Measurements from ENCODE around the gene PLXDC2. TPM values are rescaled to one million over a fixed set of nuclear protein-coding genes. Genes with fewer than 3 reads are reported as not detected.

PLXDC2 gene
- total and polyA plus RNA-seq, 10 of the 15 experiments (the other 5 are each of a cell fraction or from before 2014, with no cell fraction given) = 0.05 to 1.8 (median 0.14) TPM; not detected in 2

DNA sequence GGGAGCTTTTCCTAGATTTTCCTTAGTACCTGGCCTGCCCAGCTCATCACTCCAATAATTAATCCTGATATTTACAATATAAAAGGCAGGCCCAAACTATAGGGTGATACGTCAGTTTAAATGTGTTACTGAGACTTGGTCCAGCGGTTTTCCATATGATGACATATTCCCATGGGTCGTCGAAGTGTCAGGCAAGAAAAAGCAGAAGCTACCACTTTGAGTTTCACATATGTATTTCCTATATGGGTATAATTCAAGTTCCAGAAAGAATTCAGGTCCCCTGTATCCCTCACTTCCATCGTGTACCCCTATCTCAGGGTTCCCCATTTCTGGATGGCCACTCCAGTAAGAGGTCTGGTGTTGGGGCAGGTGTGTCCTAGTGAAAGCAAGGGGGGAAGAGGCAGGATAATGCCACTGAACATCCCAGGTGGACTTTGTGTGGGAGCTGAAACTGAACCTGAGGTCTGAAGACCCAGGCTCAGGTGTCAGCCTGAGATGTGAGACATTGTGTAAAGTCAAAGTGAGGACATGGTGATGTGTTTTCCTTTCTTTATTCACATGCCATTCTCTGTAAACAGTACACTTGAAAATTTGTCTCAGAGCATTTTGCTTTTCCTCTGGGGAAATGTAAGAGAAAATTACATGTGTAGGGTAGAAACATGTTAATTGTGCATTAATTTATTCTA, 167.8 kb downstream of the PLXDC2 start:
- intact Hi-C loops (cut with micrococcal nuclease; ENCODE audit: unreplicated experiment) (no loop called here), in situ Hi-C loops (cut with MboI) (no loop called here)
- FAIRE-seq (no peak), DNase-seq (ENCODE audit: low read depth, low spot score) (no peak), ATAC-seq (peak; percentile 40)
- Histone ChIP-seq H3K79me2 (ENCODE audit: control insufficient read depth, insufficient read depth, low read length) (no peaks in the 10 kb centered on the region), H2AFZ (ENCODE audit: control insufficient read depth, low read depth, low read length) (no peak overlapping the region), H4K20me1 (ENCODE audit: control insufficient read depth, insufficient read depth) (no peaks in the 10 kb centered on the region), H3K4me3 (no peak overlapping the region), H3K9ac (ENCODE audit: control insufficient read depth, insufficient read depth, low read length) (no peak overlapping the region), H3K27ac (ENCODE audit: control insufficient read depth, insufficient read depth) (no peak overlapping the region), H3K36me3 (ENCODE audit: control insufficient read depth in 2 of 2, insufficient read depth in 2 of 2, low read length in 1 of 2) (no peaks in the 10 kb centered on the region), H3K27me3 (replicated peaks in 1 of 2; ENCODE audit: control insufficient read depth in 2 of 2, insufficient read depth in 2 of 2, low read length in 1 of 2) (no peaks in the 10 kb centered on the region), H3K4me2 (ENCODE audit: control insufficient read depth, insufficient read depth) (no peak overlapping the region), H3K4me1 (ENCODE audit: control insufficient read depth, insufficient read depth, low read length) (no peaks in the 10 kb centered on the region), H3K9me3 (replicated peaks; ENCODE audit: control insufficient read depth, insufficient read depth, low read length) (no peaks in the 10 kb centered on the region)
- TF ChIP-seq NFYB (IDR thresholded peaks at IDR 0.05; ENCODE audit: insufficient read depth, low read depth, low read length) (no peak), IKZF1 (conservative IDR thresholded peaks at IDR 0.05) (peak; percentile 47; the same call in 1 of the 2 replicates), HDGF (IDR thresholded peaks at IDR 0.05) (no peak), IKZF2 (IDR thresholded peaks at IDR 0.05) (peak; percentile 38 to 57; a peak in 2 of 4 replicates), ATF7 (IDR thresholded peaks at IDR 0.05; ENCODE audit: low read depth) (peak; percentile 50; the same call in 1 of the 2 replicates)
- POLR2A ChIA-PET = no interaction called here
- WGBS (ENCODE audit: insufficient coverage, insufficient replicate concordance, low lambda C conversion rate, missing lambda C conversion rate) = 67% methylated on average over 5 of the region's 5 CpGs
- SMC1A ChIA-PET (ENCODE audit: uncharacterized antibody, unreplicated experiment) = interaction anchor here (0.6 to 2.2 kb wide), 4 partner anchors 9 to 90 kb away, joined by 3 to 5 read pairs (median 3); no protein-coding TSS in a partner anchor
- no TSS peak for BruUV-seq (replicated peaks)
- RAD21 ChIA-PET (ENCODE audit: unreplicated experiment) = no interaction called here
- CTCF ChIA-PET = interaction anchor here (1.8 kb wide), 1 partner anchor 20 kb away, joined by 6 read pairs; no protein-coding TSS in a partner anchor

DNA sequence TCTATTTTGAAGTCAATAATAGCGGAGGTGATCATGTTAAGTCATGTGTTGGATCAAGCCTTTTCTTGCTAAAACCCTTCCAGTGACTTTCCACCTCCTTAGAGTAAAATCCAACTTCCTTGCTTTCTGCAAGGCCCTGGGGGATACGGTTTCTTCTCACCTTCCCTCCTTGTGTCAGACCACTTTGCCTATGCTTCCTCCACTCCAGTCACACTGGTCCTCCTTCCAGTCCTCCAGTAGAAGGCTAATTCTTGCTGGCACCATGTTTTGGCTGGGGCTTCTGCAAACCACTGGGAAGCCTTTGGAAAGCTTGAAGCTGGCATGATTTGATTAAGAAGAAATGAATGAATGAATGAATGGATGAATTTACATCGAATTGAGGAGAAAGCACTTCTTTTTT, 169.5 kb downstream of the PLXDC2 start:
- Histone ChIP-seq H3K36me3 (ENCODE audit: control insufficient read depth in 2 of 2, insufficient read depth in 2 of 2, low read length in 1 of 2) (no peaks in the 10 kb centered on the region), H3K27me3 (replicated peaks in 1 of 2; ENCODE audit: control insufficient read depth in 2 of 2, insufficient read depth in 2 of 2, low read length in 1 of 2) (no peaks in the 10 kb centered on the region), H4K20me1 (ENCODE audit: control insufficient read depth, insufficient read depth) (no peaks in the 10 kb centered on the region), H3K79me2 (ENCODE audit: control insufficient read depth, insufficient read depth, low read length) (no peaks in the 10 kb centered on the region), H3K9ac (ENCODE audit: control insufficient read depth, insufficient read depth, low read length) (no peak overlapping the region), H3K9me3 (replicated peaks; ENCODE audit: control insufficient read depth, insufficient read depth, low read length) (no peaks in the 10 kb centered on the region), H2AFZ (ENCODE audit: control insufficient read depth, low read depth, low read length) (no peak overlapping the region), H3K4me2 (ENCODE audit: control insufficient read depth, insufficient read depth) (no peak overlapping the region), H3K4me3 (no peak overlapping the region), H3K27ac (ENCODE audit: control insufficient read depth, insufficient read depth) (no peak overlapping the region), H3K4me1 (ENCODE audit: control insufficient read depth, insufficient read depth, low read length) (no peaks in the 10 kb centered on the region)
- WGBS (ENCODE audit: insufficient coverage, insufficient replicate concordance, low lambda C conversion rate, missing lambda C conversion rate) = 37% methylated on average over 3 of the region's 3 CpGs
- FAIRE-seq = no peak
- ChIA-PET CTCF (no interaction called here), POLR2A (no interaction called here), SMC1A (ENCODE audit: uncharacterized antibody, unreplicated experiment) (no interaction called here), RAD21 (ENCODE audit: unreplicated experiment) (no interaction called here)
- TF ChIP-seq, protein P1, sequence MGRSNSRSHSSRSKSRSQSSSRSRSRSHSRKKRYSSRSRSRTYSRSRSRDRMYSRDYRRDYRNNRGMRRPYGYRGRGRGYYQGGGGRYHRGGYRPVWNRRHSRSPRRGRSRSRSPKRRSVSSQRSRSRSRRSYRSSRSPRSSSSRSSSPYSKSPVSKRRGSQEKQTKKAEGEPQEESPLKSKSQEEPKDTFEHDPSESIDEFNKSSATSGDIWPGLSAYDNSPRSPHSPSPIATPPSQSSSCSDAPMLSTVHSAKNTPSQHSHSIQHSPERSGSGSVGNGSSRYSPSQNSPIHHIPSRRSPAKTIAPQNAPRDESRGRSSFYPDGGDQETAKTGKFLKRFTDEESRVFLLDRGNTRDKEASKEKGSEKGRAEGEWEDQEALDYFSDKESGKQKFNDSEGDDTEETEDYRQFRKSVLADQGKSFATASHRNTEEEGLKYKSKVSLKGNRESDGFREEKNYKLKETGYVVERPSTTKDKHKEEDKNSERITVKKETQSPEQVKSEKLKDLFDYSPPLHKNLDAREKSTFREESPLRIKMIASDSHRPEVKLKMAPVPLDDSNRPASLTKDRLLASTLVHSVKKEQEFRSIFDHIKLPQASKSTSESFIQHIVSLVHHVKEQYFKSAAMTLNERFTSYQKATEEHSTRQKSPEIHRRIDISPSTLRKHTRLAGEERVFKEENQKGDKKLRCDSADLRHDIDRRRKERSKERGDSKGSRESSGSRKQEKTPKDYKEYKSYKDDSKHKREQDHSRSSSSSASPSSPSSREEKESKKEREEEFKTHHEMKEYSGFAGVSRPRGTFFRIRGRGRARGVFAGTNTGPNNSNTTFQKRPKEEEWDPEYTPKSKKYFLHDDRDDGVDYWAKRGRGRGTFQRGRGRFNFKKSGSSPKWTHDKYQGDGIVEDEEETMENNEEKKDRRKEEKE (IDR thresholded peaks at IDR 0.05) = no peak
- TF ChIP-seq ZNF24 (IDR thresholded peaks at IDR 0.05) = peak; percentile 70; the same call in 1 of the 2 replicates
- TF ChIP-seq CHD1 (IDR thresholded peaks at IDR 0.05; ENCODE audit: low read depth, low read length) = no peak
- ATAC-seq = no peak
- in situ Hi-C loops (cut with MboI) (no loop called here), intact Hi-C loops (cut with micrococcal nuclease; ENCODE audit: unreplicated experiment) (no loop called here)
- DNase-seq (ENCODE audit: low read depth, low spot score) = no peak
- BruUV-seq (replicated peaks) = no TSS peak
